Measurements from ENCODE around the gene PTEN.

Gene PTEN

GRCh38 chr10:87842220-87842641, 21.2 kb upstream of the PTEN start:
- Histone ChIP-seq H2AFZ (ENCODE audit: low read depth, low read length) (peak overlapping the region; percentile 26; the same call in 1 of the 2 replicates), H4K20me1 (ENCODE audit: insufficient read depth, low read length) (no peaks in the 10 kb centered on the region), H3K4me2 (ENCODE audit: insufficient read depth, low read length) (no peak overlapping the region), H3K27me3 (ENCODE audit: insufficient read depth, low read length, poor library complexity) (no peaks in the 10 kb centered on the region), H3K27ac (ENCODE audit: low read length) (peak overlapping the region; percentile 31; the same call in 1 of the 2 replicates), H3K4me3 (ENCODE audit: low read depth in 1 of 2, low read length in 2 of 2) (no peak overlapping the region), H3K79me2 (ENCODE audit: insufficient read depth, low read length) (no peaks in the 10 kb centered on the region), H3K4me1 (ENCODE audit: insufficient read depth, low read length) (peaks cover 13% of the 10 kb centered on the region; the same call in 1 of the 2 replicates), H3K36me3 (ENCODE audit: insufficient read depth, low read length) (no peaks in the 10 kb centered on the region), H3K9ac (ENCODE audit: low read depth, low read length) (no peak overlapping the region), H3K9me3 (ENCODE audit: insufficient read depth, low read length, severe bottlenecking) (no peaks in the 10 kb centered on the region)
- ATAC-seq (ENCODE audit: insufficient read depth, low read depth) (no peak), DNase-seq (no peak)
- TF ChIP-seq CTCF (IDR thresholded peaks at IDR 0.05; ENCODE audit: borderline replicate concordance, extremely low read depth, low read length, poor library complexity, severe bottlenecking), result no peak
- TF ChIP-seq EZH2 (IDR thresholded peaks at IDR 0.05; ENCODE audit: borderline replicate concordance, low read depth, low read length, severe bottlenecking), result no peak

- H3K4me2 ChIP-seq (ENCODE audit: insufficient read depth, low read length), result no peak overlapping the region
- peak; percentile 9 for TF ChIP-seq CTCF (IDR thresholded peaks at IDR 0.05; ENCODE audit: borderline replicate concordance, extremely low read depth, low read length, poor library complexity, severe bottlenecking)
- TF ChIP-seq EZH2 (IDR thresholded peaks at IDR 0.05; ENCODE audit: borderline replicate concordance, low read depth, low read length, severe bottlenecking), result no peak
- DNase-seq (no peak), ATAC-seq (ENCODE audit: insufficient read depth, low read depth) (peak; percentile 88)
- no peak overlapping the region for H3K4me3 ChIP-seq (ENCODE audit: low read depth in 1 of 2, low read length in 2 of 2)
- no peaks in the 10 kb centered on the region for H3K79me2 ChIP-seq (ENCODE audit: insufficient read depth, low read length)
- H3K9me3 ChIP-seq (ENCODE audit: insufficient read depth, low read length, severe bottlenecking), result no peaks in the 10 kb centered on the region
- no peaks in the 10 kb centered on the region for H3K27me3 ChIP-seq (ENCODE audit: insufficient read depth, low read length, poor library complexity)
- H2AFZ ChIP-seq (ENCODE audit: low read depth, low read length), result no peak overlapping the region
- H4K20me1 ChIP-seq (ENCODE audit: insufficient read depth, low read length), result no peaks in the 10 kb centered on the region
- H3K4me1 ChIP-seq (ENCODE audit: insufficient read depth, low read length), result peaks cover 13% of the 10 kb centered on the region; the same call in 1 of the 2 replicates
- H3K27ac ChIP-seq (ENCODE audit: low read length), result no peak overlapping the region
- H3K9ac ChIP-seq (ENCODE audit: low read depth, low read length), result no peak overlapping the region
- no peaks in the 10 kb centered on the region for H3K36me3 ChIP-seq (ENCODE audit: insufficient read depth, low read length)
These were observed 20.5 kb upstream of the PTEN start for GRCh38 chr10:87842776-87843497.

- no peak overlapping the region; the same call in 1 of the 2 replicates for H2AFZ ChIP-seq (ENCODE audit: low read depth, low read length)
- no peak overlapping the region for H3K27ac ChIP-seq (ENCODE audit: low read length)
- H3K79me2 ChIP-seq (ENCODE audit: insufficient read depth, low read length), result no peaks in the 10 kb centered on the region
- TF ChIP-seq EZH2 (IDR thresholded peaks at IDR 0.05; ENCODE audit: borderline replicate concordance, low read depth, low read length, severe bottlenecking) (no peak), CTCF (IDR thresholded peaks at IDR 0.05; ENCODE audit: borderline replicate concordance, extremely low read depth, low read length, poor library complexity, severe bottlenecking) (no peak)
- ATAC-seq (ENCODE audit: insufficient read depth, low read depth) (no peak), DNase-seq (no peak)
- H4K20me1 ChIP-seq (ENCODE audit: insufficient read depth, low read length), result no peaks in the 10 kb centered on the region
- no peak overlapping the region for H3K4me2 ChIP-seq (ENCODE audit: insufficient read depth, low read length)
- no peaks in the 10 kb centered on the region for H3K36me3 ChIP-seq (ENCODE audit: insufficient read depth, low read length)
- H3K9me3 ChIP-seq (ENCODE audit: insufficient read depth, low read length, severe bottlenecking), result no peaks in the 10 kb centered on the region
- H3K4me3 ChIP-seq (ENCODE audit: low read depth in 1 of 2, low read length in 2 of 2), result no peak overlapping the region
- H3K9ac ChIP-seq (ENCODE audit: low read depth, low read length), result no peak overlapping the region
- H3K27me3 ChIP-seq (ENCODE audit: insufficient read depth, low read length, poor library complexity), result no peaks in the 10 kb centered on the region
- peaks cover 13% of the 10 kb centered on the region; the same call in 1 of the 2 replicates for H3K4me1 ChIP-seq (ENCODE audit: insufficient read depth, low read length)
These were observed 19.7 kb upstream of the PTEN start for GRCh38 chr10:87843714-87844113.
